Measurements from ENCODE around the gene GNG4. TPM values are rescaled to one million over a fixed set of nuclear protein-coding genes. Genes with fewer than 3 reads are reported as not detected.
"Not testable (repeated sequence)": the region's sequence is repeated elsewhere in the genome, so short reads cannot be mapped to it uniquely, and the experiment has no call there.

GNG4 gene
- total RNA-seq, 1 donor from 2014 or later, result 0.11 TPM

DNA sequence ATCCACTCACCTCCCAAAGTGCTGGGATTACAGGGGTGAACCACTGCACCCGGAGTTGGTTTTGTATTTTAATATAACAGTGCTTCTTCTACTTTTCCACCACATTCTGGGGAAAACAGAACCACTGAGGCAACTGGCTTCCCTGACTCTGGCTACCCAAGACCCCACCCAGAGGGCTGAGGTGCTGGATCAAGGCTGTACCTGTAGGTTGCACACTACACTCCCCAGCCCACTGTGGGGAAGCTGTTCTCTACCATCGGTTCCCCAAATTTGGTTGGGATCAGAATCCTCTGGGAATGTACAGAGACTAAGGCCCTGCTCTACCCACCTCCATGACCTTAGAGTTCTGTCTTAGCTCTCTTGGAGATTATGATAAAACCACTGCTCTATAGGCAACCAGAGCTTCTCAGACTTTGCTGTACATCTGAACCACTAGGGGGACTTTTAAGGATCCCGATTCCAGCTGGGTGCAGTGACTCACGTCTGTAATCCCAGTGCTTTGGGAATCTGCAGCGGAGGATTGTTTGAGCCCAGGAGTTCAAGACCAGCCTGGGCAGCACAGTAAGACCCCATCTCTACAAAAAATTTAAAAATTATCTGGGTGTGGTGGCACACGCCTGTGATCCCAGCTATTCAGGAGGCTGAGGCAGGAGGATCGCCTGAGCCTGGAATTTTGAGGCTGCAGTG, 51.6 kb downstream of the GNG4 start:
- Histone ChIP-seq H3K4me1 (no peaks in the 10 kb centered on the region), H3K27ac (replicated peaks) (no peak overlapping the region), H3K4me3 (no peak overlapping the region), H3K36me3 (no peaks in the 10 kb centered on the region), H3K9me3 (replicated peaks) (no peaks in the 10 kb centered on the region), H3K27me3 (ENCODE audit: low read depth) (peaks cover 11% of the 10 kb centered on the region)
- DNase-seq, result no peak
- TF ChIP-seq, protein P1, sequence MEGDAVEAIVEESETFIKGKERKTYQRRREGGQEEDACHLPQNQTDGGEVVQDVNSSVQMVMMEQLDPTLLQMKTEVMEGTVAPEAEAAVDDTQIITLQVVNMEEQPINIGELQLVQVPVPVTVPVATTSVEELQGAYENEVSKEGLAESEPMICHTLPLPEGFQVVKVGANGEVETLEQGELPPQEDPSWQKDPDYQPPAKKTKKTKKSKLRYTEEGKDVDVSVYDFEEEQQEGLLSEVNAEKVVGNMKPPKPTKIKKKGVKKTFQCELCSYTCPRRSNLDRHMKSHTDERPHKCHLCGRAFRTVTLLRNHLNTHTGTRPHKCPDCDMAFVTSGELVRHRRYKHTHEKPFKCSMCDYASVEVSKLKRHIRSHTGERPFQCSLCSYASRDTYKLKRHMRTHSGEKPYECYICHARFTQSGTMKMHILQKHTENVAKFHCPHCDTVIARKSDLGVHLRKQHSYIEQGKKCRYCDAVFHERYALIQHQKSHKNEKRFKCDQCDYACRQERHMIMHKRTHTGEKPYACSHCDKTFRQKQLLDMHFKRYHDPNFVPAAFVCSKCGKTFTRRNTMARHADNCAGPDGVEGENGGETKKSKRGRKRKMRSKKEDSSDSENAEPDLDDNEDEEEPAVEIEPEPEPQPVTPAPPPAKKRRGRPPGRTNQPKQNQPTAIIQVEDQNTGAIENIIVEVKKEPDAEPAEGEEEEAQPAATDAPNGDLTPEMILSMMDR (IDR thresholded peaks at IDR 0.05; ENCODE audit: borderline replicate concordance), result no peak
- intact Hi-C loops (cut with micrococcal nuclease), result no loop called here

DNA sequence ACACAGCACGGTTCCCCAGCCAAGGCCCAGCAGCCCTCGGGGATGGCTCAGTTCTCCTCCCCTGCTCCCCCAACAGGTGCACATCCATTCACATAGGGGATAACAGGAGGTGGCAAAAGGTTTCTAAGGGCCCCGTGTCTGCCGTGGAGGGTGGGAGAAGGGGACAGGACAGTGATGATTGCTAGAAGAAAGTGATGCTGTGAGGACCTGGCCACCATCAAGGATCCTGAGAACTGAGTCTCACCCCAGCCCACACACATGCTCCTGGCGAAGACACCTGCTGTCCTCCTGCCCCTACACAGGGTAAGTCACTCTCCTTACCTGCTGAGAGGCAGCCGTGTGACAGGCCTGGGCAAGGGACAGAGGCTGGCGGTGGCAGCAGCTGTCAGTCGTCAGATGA, 54.5 kb downstream of the GNG4 start:
- Histone ChIP-seq H3K4me3 (no peak overlapping the region), H3K4me1 (no peaks in the 10 kb centered on the region), H3K9me3 (replicated peaks) (no peaks in the 10 kb centered on the region), H3K27me3 (ENCODE audit: low read depth) (peaks cover 18% of the 10 kb centered on the region), H3K36me3 (no peaks in the 10 kb centered on the region), H3K27ac (replicated peaks) (no peak overlapping the region)
- TF ChIP-seq, protein P1 (IDR thresholded peaks at IDR 0.05; ENCODE audit: borderline replicate concordance), result no peak
- intact Hi-C loops (cut with micrococcal nuclease), result no loop called here
- no peak for DNase-seq

DNA sequence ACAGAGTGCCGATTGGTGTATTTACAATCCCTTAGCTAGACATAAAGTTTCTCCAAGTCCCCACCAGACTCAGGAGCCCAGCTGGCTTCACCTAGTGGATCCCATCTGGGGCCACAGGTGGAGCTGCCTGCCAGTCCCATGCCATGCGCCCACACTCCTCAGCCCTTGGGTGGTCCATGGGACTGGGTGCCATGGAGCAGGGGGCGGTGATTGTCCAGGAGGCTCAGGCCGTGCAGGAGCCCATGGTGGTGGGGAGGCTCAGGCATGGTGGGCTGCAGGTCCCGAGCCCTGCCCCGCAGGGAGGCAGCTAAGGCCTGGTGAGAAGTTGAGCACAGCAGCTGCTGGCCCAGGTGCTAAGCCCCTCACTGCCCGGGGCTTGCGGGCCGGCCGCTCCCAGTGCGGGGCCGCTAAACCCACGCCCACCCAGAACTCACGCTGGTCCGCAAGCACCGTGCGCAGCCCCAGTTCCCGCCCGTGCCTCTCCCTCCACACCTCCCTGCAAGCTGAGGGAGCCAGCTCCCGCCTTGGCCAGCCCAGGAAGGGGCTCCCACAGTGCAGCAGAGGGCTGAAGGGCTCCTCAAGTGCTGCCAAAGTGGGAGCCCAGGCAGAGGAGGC, 55.2 kb downstream of the GNG4 start:
- peaks cover 18% of the 10 kb centered on the region for H3K27me3 ChIP-seq (ENCODE audit: low read depth)
- DNase-seq; intact Hi-C loops (cut with micrococcal nuclease): not testable (repeated sequence)

DNA sequence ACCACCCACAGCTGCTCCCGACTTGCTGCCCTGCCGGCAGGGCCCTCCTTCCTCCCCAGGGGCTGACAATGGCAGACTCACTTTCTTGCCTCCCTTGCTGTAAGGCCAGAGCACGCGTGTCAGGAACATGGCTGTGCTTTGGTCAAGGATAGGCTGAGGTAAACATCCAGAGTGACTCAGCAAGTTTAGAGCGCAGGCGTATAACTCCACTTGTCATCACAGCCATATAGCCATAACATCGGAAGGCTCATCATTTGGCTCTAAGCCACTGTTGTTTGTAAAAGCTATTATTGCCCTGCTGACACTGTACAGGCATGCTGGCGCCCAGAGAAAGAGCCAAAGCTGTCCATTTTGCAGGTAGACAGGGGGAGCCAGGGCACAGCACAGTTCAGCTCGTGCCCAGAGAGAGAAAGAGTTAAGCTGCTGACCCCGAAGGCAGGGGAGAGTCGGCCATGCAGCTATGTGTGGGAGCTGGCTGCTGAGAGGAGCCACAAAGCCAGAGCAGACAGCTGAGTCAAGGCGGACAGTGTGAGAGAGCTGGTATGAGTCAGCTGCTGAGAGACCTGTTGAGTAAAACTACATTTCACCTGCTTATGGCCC, 60.6 kb downstream of the GNG4 start:
- H3K4me1 ChIP-seq, result no peaks in the 10 kb centered on the region
- TF ChIP-seq, protein P1 (IDR thresholded peaks at IDR 0.05; ENCODE audit: borderline replicate concordance), result no peak
- peaks cover 35% of the 10 kb centered on the region for H3K27me3 ChIP-seq (ENCODE audit: low read depth)
- no peaks in the 10 kb centered on the region for H3K36me3 ChIP-seq
- H3K4me3 ChIP-seq, result no peak overlapping the region
- no peak overlapping the region for H3K27ac ChIP-seq (replicated peaks)
- intact Hi-C loops (cut with micrococcal nuclease), result no loop called here
- H3K9me3 ChIP-seq (replicated peaks), result no peaks in the 10 kb centered on the region
- no peak for DNase-seq

More for the DNA sequence above, 55.2 kb downstream of the GNG4 start:
- H3K27ac ChIP-seq (replicated peaks); H3K4me1 ChIP-seq; H3K36me3 ChIP-seq; H3K9me3 ChIP-seq (replicated peaks); H3K4me3 ChIP-seq: not testable (repeated sequence)

DNA sequence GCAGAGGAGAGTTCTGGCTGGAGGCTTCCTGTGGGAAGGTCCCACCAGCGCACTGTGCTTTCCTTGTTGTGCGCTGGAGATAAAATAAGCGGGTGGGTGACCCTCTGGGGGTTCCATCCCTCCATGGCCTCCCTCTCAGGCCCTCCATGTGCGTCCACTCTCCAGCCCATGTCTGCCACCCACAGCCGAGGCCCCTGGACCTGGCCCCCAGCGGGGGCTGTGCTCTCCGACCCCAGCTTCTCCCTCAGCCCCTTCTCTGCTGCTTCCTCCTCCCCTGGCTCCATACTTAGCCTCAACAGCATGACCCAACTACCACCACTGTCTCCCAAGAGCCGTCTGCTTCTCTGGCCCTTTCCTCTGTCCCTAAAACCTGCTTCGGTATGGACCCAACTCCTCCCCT, 61.4 kb downstream of the GNG4 start:
- Histone ChIP-seq H3K27me3 (ENCODE audit: low read depth) (peaks cover 43% of the 10 kb centered on the region), H3K27ac (replicated peaks) (no peak overlapping the region), H3K9me3 (replicated peaks) (no peaks in the 10 kb centered on the region), H3K4me1 (no peaks in the 10 kb centered on the region), H3K36me3 (no peaks in the 10 kb centered on the region), H3K4me3 (no peak overlapping the region)
- intact Hi-C loops (cut with micrococcal nuclease), result no loop called here
- TF ChIP-seq, protein P1 (IDR thresholded peaks at IDR 0.05; ENCODE audit: borderline replicate concordance), result no peak
- DNase-seq, result no peak

DNA sequence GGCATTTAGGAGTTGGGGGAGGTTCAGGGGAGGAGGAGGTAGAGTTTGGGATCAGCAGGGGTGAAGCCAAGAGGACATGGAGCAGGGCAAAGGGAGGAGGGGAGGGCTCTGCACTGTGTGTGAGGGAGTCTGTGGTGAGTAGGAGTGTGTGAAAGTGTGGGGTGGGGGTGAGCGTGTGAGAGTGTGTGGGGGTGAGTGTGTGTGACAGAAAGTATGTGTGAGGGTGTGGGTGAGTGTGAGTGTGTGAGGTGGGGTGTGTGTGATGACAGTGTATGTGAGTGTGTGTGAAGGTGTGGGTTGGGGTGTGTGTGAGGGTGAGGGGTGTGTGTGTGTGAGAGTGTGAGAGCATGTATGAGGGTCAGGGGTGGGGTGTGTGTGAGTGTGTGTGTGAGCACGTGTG, 62.6 kb downstream of the GNG4 start:
- no peak overlapping the region for H3K27ac ChIP-seq (replicated peaks)

More for the DNA sequence above, 62.6 kb downstream of the GNG4 start:
- DNase-seq, result no peak
- no peaks in the 10 kb centered on the region for H3K9me3 ChIP-seq (replicated peaks)
- no peaks in the 10 kb centered on the region for H3K4me1 ChIP-seq
- TF ChIP-seq, protein P1 (IDR thresholded peaks at IDR 0.05; ENCODE audit: borderline replicate concordance), result no peak
- H3K36me3 ChIP-seq, result no peaks in the 10 kb centered on the region
- intact Hi-C loops (cut with micrococcal nuclease), result no loop called here
- peaks cover 54% of the 10 kb centered on the region for H3K27me3 ChIP-seq (ENCODE audit: low read depth)
- H3K4me3 ChIP-seq, result no peak overlapping the region
